A549 (cell line): ENCODE data around the gene DYNC2H1. TPM values are rescaled to one million over a fixed set of nuclear protein-coding genes. Genes with fewer than 3 reads are reported as not detected.

Experiments used
- ATAC-seq, 2 experiments: fragments of 200-7000 bp in 1 of 2; fragments of >200 bp in 1 of 2; cut with Nextera tagmentation in 1 of 2; cut with Tn5 transposase in 1 of 2; 3 replicates each; pipeline versions ENCODE4 v1.8.0 to v1.9.1; 2018 to 2020; ENCODE audit warnings: mild to moderate bottlenecking in 1 of 2, moderate library complexity in 1 of 2
- CTCF ChIA-PET: fragments of 300-600 bp; sonication (Branson Sonifier 250); formaldehyde crosslinking; extraction: SDS; loops from one replicate; lab custom pipeline; 2021; ENCODE audit warnings: antibody characterized with exemption, inconsistent platforms; lab: Yijun Ruan, JAX
- POLR2A ChIA-PET: fragments of 350-600 bp; formaldehyde crosslinking; extraction: SDS; loops from one replicate; lab custom pipeline; 2021; ENCODE audit warnings: antibody characterized with exemption, inconsistent platforms; lab: Yijun Ruan, JAX
- DNase-seq, 2 experiments: peaks; one replicate each; pipeline versions ENCODE4 v3.0.0 to v3.0.0-alpha.2; 2011 to 2016; ENCODE audit warnings: low read depth in 1 of 2, low spot score in 1 of 2
- FAIRE-seq: peaks from 2 replicates; lab custom pipeline; 2011; peaks lifted over from hg19 to GRCh38; lab: Jason Lieb, UNC
- H3K27ac ChIP-seq, 2 experiments: fragments of >200 bp; sonication (Bioruptor Twin); formaldehyde crosslinking; 3 replicates each; pipeline ENCODE4 v1.5.1; 2016 to 2017
- H3K4me1 ChIP-seq: fragments of >200 bp; sonication (Bioruptor Twin); formaldehyde crosslinking; 3 replicates; pipeline ENCODE4 v1.6.1; 2016
- H3K4me2 ChIP-seq: fragments of >200 bp; sonication (Bioruptor Twin); formaldehyde crosslinking; 3 replicates; pipeline ENCODE4 v1.6.1; 2016
- H3K4me3 ChIP-seq: fragments of >200 bp; sonication (Bioruptor Twin); formaldehyde crosslinking; 3 replicates; pipeline ENCODE4 v1.5.1; 2016
- H3K9me3 ChIP-seq: fragments of >200 bp; sonication (Bioruptor Twin); formaldehyde crosslinking; 3 replicates; pipeline ENCODE4 v1.6.1; 2016
- CBX8 ChIP-seq: fragments of 200-600 bp; sonication (generic); IDR thresholded peaks from 2 replicates; pipeline ENCODE4 v1.6.1; 2016
- CHD4 ChIP-seq: fragments of 200-600 bp; sonication (generic); IDR thresholded peaks from 2 replicates; pipeline ENCODE4 v1.6.1; 2016; ENCODE audit warnings: antibody characterized with exemption, mild to moderate bottlenecking, borderline replicate concordance
- EHF ChIP-seq: fragments of 250-450 bp; sonication (Bioruptor Pico); IDR thresholded peaks from 2 replicates; pipeline ENCODE4 v1.5.0; 2020; ENCODE audit warnings: mild to moderate bottlenecking
- EP300 ChIP-seq, 2 experiments: fragments of >200 bp; sonication (Bioruptor Twin); formaldehyde crosslinking; IDR thresholded peaks; 2 replicates in 1 of 2; 3 replicates in 1 of 2; pipeline ENCODE4 v1.6.1; 2016 to 2017
- ESRRA ChIP-seq: fragments of 150-350 bp; IDR thresholded peaks from 2 replicates; pipeline ENCODE4 v1.6.1; 2014; ENCODE audit warnings: mild to moderate bottlenecking, low read length, borderline replicate concordance
- FOSB ChIP-seq: fragments of 250-450 bp; sonication (Bioruptor Pico); IDR thresholded peaks from 2 replicates; pipeline ENCODE4 v1.5.0; 2020; ENCODE audit warnings: mild to moderate bottlenecking, moderate library complexity
- FOXS1 ChIP-seq: fragments of 250-450 bp; sonication (Bioruptor Pico); IDR thresholded peaks from 2 replicates; pipeline ENCODE4 v1.5.0; 2020; ENCODE audit warnings: mild to moderate bottlenecking, moderate library complexity
- HOXA7 ChIP-seq: fragments of 250-450 bp; sonication (Bioruptor Pico); IDR thresholded peaks from 2 replicates; pipeline ENCODE4 v1.5.0; 2020; ENCODE audit warnings: mild to moderate bottlenecking, moderate library complexity
- JUN ChIP-seq, 2 experiments: fragments of >200 bp; sonication (Bioruptor Twin); formaldehyde crosslinking; IDR thresholded peaks; 2 replicates in 1 of 2; 3 replicates in 1 of 2; pipeline ENCODE4 v1.6.1; 2016 to 2017
- JUNB ChIP-seq: fragments of >200 bp; sonication (Bioruptor Twin); formaldehyde crosslinking; IDR thresholded peaks from 2 replicates; pipeline ENCODE4 v1.6.1; 2016
- KDM1A ChIP-seq: fragments of 200-600 bp; sonication (generic); IDR thresholded peaks from 2 replicates; pipeline ENCODE4 v1.6.1; 2016; ENCODE audit warnings: low read depth, mild to moderate bottlenecking
- MAFK ChIP-seq: fragments of 450-650 bp; IDR thresholded peaks from 2 replicates; pipeline ENCODE4 v1.6.1; 2014; ENCODE audit not compliant: partially characterized antibody
- MYC ChIP-seq: IDR thresholded peaks from 2 replicates; pipeline ENCODE4 v1.6.1; 2012; ENCODE audit warnings: mild to moderate bottlenecking, inconsistent platforms, low read length, improper control_type of control experiment, borderline replicate concordance
- NR3C1 ChIP-seq: fragments of >200 bp; sonication (Bioruptor Twin); formaldehyde crosslinking; IDR thresholded peaks from 3 replicates; pipeline ENCODE4 v1.6.1; 2017
- POLR2A ChIP-seq: IDR thresholded peaks from 2 replicates; pipeline ENCODE4 v1.6.1; 2012; ENCODE audit warnings: mild to moderate bottlenecking, low read length
- POLR2AphosphoS2 ChIP-seq: conservative IDR thresholded peaks from 2 replicates; pipeline ENCODE4 v1.6.1; 2012; ENCODE audit warnings: low read length, improper control_type of control experiment, inconsistent platforms
- RCOR1 ChIP-seq: fragments of 150-350 bp; IDR thresholded peaks from 2 replicates; pipeline ENCODE4 v1.6.1; 2014; ENCODE audit warnings: antibody characterized with exemption, low read length, low read depth
- RNF2 ChIP-seq: fragments of 200-600 bp; sonication (generic); IDR thresholded peaks from 2 replicates; pipeline ENCODE4 v1.6.1; 2016; ENCODE audit warnings: low read depth, mild to moderate bottlenecking, antibody characterized with exemption, moderate library complexity, borderline replicate concordance
- SMC3 ChIP-seq: fragments of >200 bp; sonication (Bioruptor Twin); formaldehyde crosslinking; IDR thresholded peaks from 3 replicates; pipeline ENCODE4 v1.6.1; 2018; ENCODE audit warnings: inconsistent platforms
- SREBF2 ChIP-seq: fragments of 450-650 bp; IDR thresholded peaks from 2 replicates; pipeline ENCODE4 v1.6.1; 2014; ENCODE audit warnings: mild to moderate bottlenecking, moderate library complexity
- ZC3H11A ChIP-seq: fragments of 450-650 bp; IDR thresholded peaks from 2 replicates; pipeline ENCODE4 v1.6.1; 2014; ENCODE audit warnings: antibody characterized with exemption, mild to moderate bottlenecking
- ZSCAN20 ChIP-seq: fragments of 250-450 bp; sonication (Bioruptor Pico); IDR thresholded peaks from 2 replicates; pipeline ENCODE4 v1.8.0; 2022; ENCODE audit warnings: mild to moderate bottlenecking, moderate library complexity
- WGBS: methylation state at CpG from one replicate; pipeline ENCODE4 v1.1.6; 2017; ENCODE audit errors: missing lambda C conversion rate; 5-methylcytosine and 5-hydroxymethylcytosine counted together
- polyA plus RNA-seq, 4 experiments: library from polyadenylated mRNA; depleted of rRNA in 3 of 4; stranded (reverse); fragments of >200 nt; fragmentation: RNase III in 1 of 4; extraction: RNeasy Plus Mini Kit Qiagen cat#74134 plus additional on column Dnase treatment in 1 of 4; gene quantifications; 2 replicates in 3 of 4; 3 replicates in 1 of 4; pipeline ENCODE4 v1.2.3, GENCODE V29; 2011 to 2017
- TF ChIP-seq, protein P1 (sequence below): fragments of >200 bp; sonication (Bioruptor Twin); formaldehyde crosslinking; IDR thresholded peaks from 2 replicates; pipeline ENCODE4 v1.6.1; 2016
- TF ChIP-seq, protein P2 (sequence below): fragments of 450-650 bp; IDR thresholded peaks from 2 replicates; pipeline ENCODE4 v1.6.1; 2014; ENCODE audit warnings: antibody characterized with exemption
- TF ChIP-seq, protein P3 (sequence below): fragments of 250-450 bp; sonication (Bioruptor Pico); IDR thresholded peaks from 2 replicates; pipeline ENCODE4 v1.5.0; 2020; ENCODE audit warnings: low read depth, mild to moderate bottlenecking, moderate library complexity
- TF ChIP-seq, protein P4 (sequence below): fragments of >200 bp; sonication (Bioruptor Twin); formaldehyde crosslinking; IDR thresholded peaks from 3 replicates; pipeline ENCODE4 v1.5.1; 2016

Gene DYNC2H1
- polyA plus RNA-seq, 2 of the 4 experiments (the other 2 are of a cell fraction), result 4.9 to 14.8 TPM

DNA sequence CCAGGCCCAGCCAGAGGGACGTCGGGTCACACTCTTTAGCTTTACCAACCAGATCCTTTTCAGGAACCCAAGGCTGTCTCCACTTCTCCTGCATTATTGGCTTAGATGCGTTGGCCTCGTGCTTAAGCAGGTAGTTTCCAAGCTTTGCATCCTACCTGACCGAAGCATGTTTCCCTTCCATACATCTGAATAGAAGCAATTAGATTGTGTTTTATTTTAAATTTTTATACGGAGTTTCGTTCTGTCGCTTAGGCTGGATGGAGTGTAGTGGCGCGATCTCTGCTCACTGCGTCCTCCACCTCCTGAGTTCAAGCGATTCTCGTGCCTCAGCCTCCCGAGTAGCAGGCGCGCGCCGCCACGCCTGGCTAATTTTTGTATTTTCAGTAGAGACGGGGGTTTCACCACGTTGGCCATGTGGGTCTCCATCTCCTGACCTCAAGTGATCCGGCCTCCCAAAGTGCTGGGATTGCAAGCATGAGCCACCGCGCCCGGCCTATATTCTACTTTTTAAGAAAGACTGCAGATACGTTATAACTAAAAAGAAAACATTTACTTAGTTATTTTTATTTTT is 677 bp downstream of the DYNC2H1 start:
- ATAC-seq (peak; percentile 3 to 43; a peak in 4 of 6 replicates), DNase-seq (peak in 1 of 2 experiments; percentile 9), FAIRE-seq (no peak)
- POLR2A ChIA-PET, result interaction anchor here (0.9 to 1.6 kb wide), 3 partner anchors 10 to 492 kb away, joined by 3 to 25 read pairs (median 4); partner anchors contain the start of gene DCUN1D5
- Histone ChIP-seq H3K4me2 (peak overlapping the region; percentile 81), H3K4me1 (peaks cover 7% of the 10 kb centered on the region; the same call in 1 of the 3 replicates), H3K27ac (peak overlapping the region; percentile 67 to 88), H3K4me3 (peak overlapping the region; percentile 60), H3K9me3 (no peaks in the 10 kb centered on the region)
- WGBS, result 22% methylated on average over 26 of the region's 26 CpGs
- TF ChIP-seq HOXA7 (CRISPR knock-in tag), result no peak
- no peak for TF ChIP-seq RNF2
- no peak for TF ChIP-seq FOSB (CRISPR knock-in tag)
- TF ChIP-seq SMC3, result no peak
- TF ChIP-seq, protein P1, sequence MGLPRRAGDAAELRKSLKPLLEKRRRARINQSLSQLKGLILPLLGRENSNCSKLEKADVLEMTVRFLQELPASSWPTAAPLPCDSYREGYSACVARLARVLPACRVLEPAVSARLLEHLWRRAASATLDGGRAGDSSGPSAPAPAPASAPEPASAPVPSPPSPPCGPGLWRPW, result no peak
- no peak for TF ChIP-seq SREBF2
- no peak for TF ChIP-seq FOXS1
- no peak for TF ChIP-seq POLR2AphosphoS2
- TF ChIP-seq, protein P2, sequence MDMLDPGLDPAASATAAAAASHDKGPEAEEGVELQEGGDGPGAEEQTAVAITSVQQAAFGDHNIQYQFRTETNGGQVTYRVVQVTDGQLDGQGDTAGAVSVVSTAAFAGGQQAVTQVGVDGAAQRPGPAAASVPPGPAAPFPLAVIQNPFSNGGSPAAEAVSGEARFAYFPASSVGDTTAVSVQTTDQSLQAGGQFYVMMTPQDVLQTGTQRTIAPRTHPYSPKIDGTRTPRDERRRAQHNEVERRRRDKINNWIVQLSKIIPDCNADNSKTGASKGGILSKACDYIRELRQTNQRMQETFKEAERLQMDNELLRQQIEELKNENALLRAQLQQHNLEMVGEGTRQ, result no peak
- no peak for TF ChIP-seq RCOR1
- no peak for TF ChIP-seq EHF (CRISPR knock-in tag)
- TF ChIP-seq NR3C1, result no peak
- TF ChIP-seq EP300 (IDR thresholded peaks at IDR 0.05), result no peak
- TF ChIP-seq, protein P3, sequence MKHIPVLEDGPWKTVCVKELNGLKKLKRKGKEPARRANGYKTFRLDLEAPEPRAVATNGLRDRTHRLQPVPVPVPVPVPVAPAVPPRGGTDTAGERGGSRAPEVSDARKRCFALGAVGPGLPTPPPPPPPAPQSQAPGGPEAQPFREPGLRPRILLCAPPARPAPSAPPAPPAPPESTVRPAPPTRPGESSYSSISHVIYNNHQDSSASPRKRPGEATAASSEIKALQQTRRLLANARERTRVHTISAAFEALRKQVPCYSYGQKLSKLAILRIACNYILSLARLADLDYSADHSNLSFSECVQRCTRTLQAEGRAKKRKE, result no peak
- no peak for TF ChIP-seq CBX8
- no peak for TF ChIP-seq JUN (IDR thresholded peaks at IDR 0.05)
- no peak for TF ChIP-seq ZSCAN20 (CRISPR knock-in tag)
- CTCF ChIA-PET, result interaction anchor here (1.0 to 2.6 kb wide), 9 partner anchors 9 to 44 kb away, joined by 3 to 13 read pairs (median 4); partner anchors contain the start of gene DCUN1D5

DNA sequence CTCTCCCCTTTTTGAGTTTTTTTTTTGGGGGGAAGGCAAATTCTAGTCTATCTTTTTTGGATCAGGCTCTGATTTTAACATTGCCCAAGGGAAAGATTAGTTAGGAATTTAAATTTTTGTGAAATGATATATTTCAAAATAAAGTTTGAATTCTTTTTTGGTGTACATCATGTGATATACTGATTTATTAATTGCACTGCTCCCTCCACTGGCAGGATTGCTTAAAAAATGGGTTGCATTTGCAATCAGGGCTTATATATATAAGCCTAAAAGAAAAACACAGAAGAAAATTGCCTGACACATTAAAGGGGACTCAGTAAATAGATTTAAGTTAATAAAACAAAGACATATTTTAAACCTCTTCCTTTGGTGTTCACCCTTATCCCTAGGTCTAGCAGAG is 1.2 kb downstream of the DYNC2H1 start:
- Histone ChIP-seq H3K4me2 (peak overlapping the region; percentile 81), H3K27ac (peak overlapping the region; percentile 67 to 88; a peak in 5 of 6 replicates), H3K4me1 (peaks cover 7% of the 10 kb centered on the region; the same call in 1 of the 3 replicates), H3K4me3 (peak overlapping the region; percentile 60), H3K9me3 (no peaks in the 10 kb centered on the region)
- no peak for FAIRE-seq
- TF ChIP-seq, protein P4, sequence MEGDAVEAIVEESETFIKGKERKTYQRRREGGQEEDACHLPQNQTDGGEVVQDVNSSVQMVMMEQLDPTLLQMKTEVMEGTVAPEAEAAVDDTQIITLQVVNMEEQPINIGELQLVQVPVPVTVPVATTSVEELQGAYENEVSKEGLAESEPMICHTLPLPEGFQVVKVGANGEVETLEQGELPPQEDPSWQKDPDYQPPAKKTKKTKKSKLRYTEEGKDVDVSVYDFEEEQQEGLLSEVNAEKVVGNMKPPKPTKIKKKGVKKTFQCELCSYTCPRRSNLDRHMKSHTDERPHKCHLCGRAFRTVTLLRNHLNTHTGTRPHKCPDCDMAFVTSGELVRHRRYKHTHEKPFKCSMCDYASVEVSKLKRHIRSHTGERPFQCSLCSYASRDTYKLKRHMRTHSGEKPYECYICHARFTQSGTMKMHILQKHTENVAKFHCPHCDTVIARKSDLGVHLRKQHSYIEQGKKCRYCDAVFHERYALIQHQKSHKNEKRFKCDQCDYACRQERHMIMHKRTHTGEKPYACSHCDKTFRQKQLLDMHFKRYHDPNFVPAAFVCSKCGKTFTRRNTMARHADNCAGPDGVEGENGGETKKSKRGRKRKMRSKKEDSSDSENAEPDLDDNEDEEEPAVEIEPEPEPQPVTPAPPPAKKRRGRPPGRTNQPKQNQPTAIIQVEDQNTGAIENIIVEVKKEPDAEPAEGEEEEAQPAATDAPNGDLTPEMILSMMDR, result peak; percentile 19; the same call in 1 of the 3 replicates
- TF ChIP-seq POLR2A, result no peak
- no peak for ATAC-seq
- CTCF ChIA-PET, result interaction anchor here (0.7 kb wide), 2 partner anchors 223 to 1054 kb away, joined by 3 to 4 read pairs; no protein-coding TSS in a partner anchor
- peak; percentile 10 to 12 for DNase-seq
- POLR2A ChIA-PET, result interaction anchor here (1.6 kb wide), 1 partner anchor 19 kb away, joined by 25 read pairs; the partner anchor contains the start of gene DCUN1D5

DNA sequence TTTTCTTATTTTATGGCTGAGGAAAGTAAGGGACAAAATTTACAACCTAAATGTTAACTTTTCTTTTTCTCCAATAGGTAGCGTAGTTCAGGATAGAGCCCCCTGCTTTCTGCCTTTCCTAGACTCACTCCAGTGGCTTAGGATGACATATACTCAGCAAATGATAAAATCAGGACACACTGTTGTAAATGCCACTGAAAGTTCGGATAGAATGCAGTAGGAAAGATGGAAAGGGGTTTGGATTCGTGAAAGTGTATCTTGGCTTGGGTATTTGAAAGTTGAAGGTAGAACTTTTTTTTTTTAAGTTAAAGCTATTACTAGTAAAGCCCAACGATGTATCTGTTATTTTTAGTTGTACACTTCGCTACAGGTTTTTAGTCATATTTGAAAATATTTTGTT is 2.2 kb downstream of the DYNC2H1 start:
- ChIA-PET CTCF (interaction anchor here (0.5 to 0.7 kb wide), 2 partner anchors 224 to 793 kb away, joined by 3 to 4 read pairs; no protein-coding TSS in a partner anchor), POLR2A (no interaction called here)
- Histone ChIP-seq H3K27ac (no peak overlapping the region), H3K9me3 (no peaks in the 10 kb centered on the region), H3K4me2 (no peak overlapping the region; the same call in 2 of the 3 replicates), H3K4me1 (peaks cover 7% of the 10 kb centered on the region; the same call in 1 of the 3 replicates), H3K4me3 (no peak overlapping the region)
- ATAC-seq, result no peak
- WGBS, result 90% methylated on average over 5 of the region's 5 CpGs
- no peak for DNase-seq
- FAIRE-seq, result no peak
- no peak for TF ChIP-seq MAFK
- TF ChIP-seq ESRRA, result no peak
- TF ChIP-seq, protein P3, result no peak
- TF ChIP-seq POLR2A, result no peak
- TF ChIP-seq JUNB, result no peak
- TF ChIP-seq KDM1A, result no peak
- TF ChIP-seq SMC3, result no peak
- no peak for TF ChIP-seq MYC
- TF ChIP-seq, protein P1, result no peak
- TF ChIP-seq CHD4, result no peak
- TF ChIP-seq ZC3H11A, result no peak
